Activated naive CD4-positive, alpha-beta T cell treated with anti-CD3 and anti-CD28 coated beads, Interleukin-2, amount 50 U/mL, for 16 hours (primary cell): Measurements from ENCODE around the gene GTF3C5.
"Not testable (repeated sequence)": the region's sequence is repeated elsewhere in the genome, so short reads cannot be mapped to it uniquely, and the experiment has no call there.

ENCODE experiments used
- DNase-seq: peaks from one replicate; pipeline ENCODE4 v3.0.0-alpha.2; 2020

Gene GTF3C5, protein sequence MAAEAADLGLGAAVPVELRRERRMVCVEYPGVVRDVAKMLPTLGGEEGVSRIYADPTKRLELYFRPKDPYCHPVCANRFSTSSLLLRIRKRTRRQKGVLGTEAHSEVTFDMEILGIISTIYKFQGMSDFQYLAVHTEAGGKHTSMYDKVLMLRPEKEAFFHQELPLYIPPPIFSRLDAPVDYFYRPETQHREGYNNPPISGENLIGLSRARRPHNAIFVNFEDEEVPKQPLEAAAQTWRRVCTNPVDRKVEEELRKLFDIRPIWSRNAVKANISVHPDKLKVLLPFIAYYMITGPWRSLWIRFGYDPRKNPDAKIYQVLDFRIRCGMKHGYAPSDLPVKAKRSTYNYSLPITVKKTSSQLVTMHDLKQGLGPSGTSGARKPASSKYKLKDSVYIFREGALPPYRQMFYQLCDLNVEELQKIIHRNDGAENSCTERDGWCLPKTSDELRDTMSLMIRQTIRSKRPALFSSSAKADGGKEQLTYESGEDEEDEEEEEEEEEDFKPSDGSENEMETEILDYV

GRCh38 chr9:133030317-133031129 lies at the start of gene GTF3C5:
Gene GTF3C5, plus strand, starts transcription at chr9:133030997. Its CDS starts 15 bp downstream, at chr9:133031012.
- DNase-seq, result peak; percentile 92

- DNase-seq, result no peak
These were observed 48.3 kb upstream of the GTF3C5 start for GRCh38 chr9:132982458-132982857.

DNA sequence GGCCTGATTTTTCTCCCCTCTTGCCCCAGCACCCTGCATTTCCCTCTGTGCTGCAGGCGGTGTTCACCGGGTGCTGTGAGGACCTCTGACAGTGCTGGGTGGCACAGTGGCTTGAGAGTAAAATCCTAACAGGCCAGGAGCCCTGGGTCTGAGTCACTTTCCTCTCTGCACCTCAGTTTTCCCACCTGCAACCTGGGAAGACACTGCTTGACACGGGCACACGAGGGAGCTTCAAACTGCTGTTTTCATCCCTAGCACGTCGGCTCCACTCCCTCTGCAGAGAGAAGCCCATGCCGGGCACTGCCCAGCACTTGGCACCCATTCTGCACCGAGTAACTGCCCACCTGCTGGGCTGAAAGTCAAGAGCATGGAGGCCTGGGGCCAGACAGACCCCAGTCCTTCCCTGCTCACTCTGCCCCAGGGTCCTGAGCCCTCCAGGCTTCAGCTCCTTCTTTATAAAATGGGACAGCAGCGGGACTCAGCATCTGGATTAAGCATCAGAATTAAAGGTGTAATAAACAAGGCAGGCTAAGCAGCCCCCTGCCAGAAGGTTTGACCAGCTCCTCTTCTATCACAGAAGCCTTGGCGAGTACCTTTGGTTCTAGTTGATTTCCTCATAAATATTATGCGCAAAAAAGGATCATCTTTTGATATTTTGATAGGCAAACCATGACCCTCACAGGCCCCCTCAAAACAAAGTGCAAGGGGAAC lies 47.2 kb upstream of the GTF3C5 start:
- DNase-seq, result no peak

DNA sequence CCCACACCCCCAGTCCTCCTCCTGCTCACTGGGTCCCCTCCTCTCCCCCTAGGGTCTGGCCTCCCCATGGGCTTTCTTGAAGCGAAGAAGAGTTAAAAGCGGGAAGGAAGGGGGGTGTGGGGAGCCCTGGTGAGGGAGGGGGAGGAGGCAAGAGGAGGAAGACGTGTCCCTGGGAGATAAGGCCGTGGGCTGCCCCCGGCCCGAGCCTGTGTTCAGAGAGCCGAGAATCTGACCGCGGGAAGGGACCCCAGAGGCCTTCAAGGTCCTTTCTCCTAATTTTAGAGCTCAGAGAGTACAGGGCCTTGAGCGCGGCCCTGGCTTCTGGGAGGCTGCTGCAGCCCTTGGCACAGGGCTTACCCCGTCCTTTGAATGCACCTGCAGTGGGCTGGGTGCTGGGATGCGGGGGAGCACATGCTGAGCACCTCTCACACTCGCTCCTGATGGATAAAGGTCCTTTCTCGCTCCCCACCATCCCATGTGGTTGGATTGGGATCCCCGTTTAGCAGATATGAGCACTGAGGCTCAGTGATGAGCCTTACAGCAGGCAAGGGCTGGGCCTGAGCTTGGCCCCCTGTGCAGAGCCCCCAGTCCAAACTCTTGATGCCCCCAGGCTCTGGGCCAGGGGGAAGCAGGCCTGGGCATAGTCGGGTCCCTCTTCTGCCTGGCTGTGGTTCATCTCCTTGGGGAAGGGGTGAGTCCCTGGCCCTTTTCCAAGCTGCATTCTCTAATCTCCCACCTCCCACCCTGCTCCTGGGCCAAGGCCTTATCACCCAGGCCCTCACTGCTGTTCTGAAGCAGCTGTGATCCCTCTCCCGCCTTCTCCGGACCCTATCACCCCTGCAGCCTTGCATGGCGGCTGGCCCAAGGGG lies 46.4 kb upstream of the GTF3C5 start:
- no peak for DNase-seq

GRCh38 chr9:132985071-132985350 lies 45.8 kb upstream of the GTF3C5 start:
- DNase-seq, result no peak

GRCh38 chr9:132985489-132985888 lies 45.3 kb upstream of the GTF3C5 start:
- DNase-seq, result no peak

DNA sequence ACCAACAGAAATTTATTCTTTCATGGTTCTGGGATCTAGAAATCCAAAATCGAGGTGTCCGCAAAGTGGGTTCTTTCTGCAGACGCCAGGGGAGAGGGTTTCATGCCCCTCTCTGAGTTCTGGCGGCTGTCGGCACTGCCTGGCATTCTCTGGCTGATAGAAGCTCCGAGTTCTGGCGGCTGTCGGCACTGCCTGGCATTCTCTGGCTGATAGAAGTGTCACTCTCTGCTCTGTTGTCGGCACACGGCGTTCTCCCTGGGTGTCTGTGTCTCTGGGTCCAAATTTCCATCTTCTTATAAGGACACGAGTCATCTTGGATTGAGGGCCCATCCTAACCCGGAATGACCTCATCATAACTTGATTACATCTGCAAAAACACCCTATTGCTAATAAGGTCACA lies 44.7 kb upstream of the GTF3C5 start:
- no peak for DNase-seq

GRCh38 chr9:132986640-132987620 lies 43.9 kb upstream of the GTF3C5 start:
- no peak for DNase-seq

DNA sequence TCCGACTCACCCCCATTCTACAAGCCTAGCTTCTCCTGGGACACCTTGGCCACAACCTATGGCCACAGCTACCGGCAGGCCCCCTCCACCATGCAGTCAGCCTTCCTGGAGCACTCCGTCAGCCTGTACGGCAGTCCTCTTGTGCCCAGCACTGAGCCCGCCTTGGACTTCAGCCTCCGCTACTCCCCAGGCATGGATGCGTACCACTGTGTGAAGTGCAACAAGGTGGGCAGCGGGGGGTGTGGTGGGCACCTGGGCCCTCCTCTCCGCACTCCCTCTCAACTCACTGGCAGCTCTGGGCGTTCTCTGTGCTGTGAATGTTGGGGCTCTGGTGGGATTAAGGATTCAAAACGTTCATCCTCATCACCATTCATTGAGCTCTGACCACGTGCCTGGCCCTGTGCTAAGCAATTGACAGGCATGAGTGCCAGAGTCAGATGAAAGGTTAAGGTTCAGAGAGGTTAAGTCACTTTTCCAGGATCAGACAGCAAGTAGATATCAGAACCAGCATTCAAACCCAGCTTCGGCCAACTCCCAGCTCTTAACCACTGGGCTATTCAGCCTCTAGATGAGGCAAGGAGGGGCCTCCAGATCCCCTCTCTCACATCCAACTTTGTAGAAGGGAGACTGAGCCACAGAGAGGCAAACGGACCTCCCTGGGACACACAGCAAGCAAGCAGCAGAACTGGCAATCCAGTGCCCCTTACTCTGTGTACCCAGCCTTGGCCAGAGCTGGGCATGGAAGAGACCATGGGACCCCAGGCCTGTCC lies 42.4 kb upstream of the GTF3C5 start:
- no peak for DNase-seq

DNA sequence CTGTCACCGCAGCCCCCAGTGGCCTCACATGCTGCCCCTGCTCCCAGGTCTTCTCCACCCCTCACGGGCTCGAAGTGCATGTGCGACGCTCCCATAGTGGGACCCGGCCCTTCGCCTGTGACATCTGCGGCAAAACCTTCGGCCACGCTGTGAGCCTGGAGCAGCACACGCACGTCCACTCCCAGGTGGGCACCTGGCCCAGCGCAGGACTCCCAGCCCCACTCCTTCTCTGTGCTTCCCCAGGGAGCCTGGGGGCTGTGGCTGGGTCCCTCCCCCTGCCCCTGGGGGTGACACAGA lies 41.8 kb upstream of the GTF3C5 start:
- no peak for DNase-seq

GRCh38 chr9:132989414-132989996 lies 41.3 kb upstream of the GTF3C5 start:
- no peak for DNase-seq

- not testable (repeated sequence) for DNase-seq
These were observed 40.7 kb upstream of the GTF3C5 start for GRCh38 chr9:132989998-132990557.

DNA sequence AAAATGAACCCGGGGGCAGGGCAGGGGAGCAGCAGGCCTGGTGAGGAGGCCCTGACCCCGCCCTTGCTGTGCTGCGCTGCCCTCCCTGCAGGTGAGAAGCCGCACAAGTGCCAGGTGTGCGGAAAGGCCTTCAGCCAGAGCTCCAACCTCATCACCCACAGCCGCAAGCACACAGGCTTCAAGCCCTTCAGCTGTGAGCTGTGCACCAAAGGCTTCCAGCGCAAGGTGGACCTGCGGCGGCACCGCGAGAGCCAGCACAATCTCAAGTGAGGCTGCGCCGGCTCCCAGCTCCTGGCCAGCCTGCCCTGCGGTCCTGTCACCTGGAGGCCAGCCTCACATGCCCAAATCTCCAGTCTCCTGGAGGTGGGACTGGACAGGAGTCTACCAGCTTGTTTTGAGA lies 40.0 kb upstream of the GTF3C5 start:
- no peak for DNase-seq

DNA sequence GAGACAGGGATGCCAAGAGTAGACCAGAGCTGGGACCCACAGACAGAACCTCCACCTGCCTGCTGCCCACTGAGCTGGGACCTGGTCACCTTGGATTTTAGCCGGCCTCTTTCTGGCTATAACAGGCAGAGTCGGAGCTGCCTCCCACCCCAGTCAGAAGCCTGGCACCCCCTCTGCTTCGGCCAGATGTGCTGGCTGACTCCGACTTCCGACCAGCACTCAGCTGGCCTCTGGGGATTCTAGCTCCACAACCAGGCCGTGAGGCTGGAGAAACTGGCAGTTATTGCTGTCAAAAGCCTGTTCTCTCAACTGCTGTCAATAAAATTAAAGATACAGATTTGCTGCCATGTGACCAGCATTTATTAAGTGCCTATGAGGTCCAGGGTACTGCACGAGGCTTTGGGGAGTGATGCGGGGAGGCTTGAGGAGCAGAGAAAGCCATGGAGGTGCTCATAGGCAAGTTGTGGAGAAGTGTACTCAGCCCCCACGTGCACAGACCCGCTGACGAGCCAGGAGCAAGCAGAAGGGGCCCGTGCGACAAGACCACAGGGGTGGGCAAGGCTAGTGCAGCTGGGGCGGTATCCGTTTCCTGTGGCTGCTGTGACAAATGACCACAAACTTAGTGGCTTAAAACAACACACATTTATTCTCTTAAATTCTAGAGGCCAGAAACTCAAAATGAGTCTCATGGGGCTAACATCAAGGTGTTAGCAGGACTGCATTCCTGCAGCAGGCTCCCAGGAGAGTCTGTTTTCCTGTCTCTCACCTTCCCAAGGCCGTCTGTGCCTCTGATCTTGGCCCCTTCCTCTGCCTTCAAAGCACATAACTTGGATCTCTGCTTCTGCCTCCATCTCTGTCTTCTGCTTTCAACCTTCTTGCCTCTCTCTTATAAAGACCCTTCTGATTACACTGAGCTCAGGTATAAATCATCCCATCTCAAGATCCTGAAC lies 39.2 kb upstream of the GTF3C5 start:
- no peak for DNase-seq

DNA sequence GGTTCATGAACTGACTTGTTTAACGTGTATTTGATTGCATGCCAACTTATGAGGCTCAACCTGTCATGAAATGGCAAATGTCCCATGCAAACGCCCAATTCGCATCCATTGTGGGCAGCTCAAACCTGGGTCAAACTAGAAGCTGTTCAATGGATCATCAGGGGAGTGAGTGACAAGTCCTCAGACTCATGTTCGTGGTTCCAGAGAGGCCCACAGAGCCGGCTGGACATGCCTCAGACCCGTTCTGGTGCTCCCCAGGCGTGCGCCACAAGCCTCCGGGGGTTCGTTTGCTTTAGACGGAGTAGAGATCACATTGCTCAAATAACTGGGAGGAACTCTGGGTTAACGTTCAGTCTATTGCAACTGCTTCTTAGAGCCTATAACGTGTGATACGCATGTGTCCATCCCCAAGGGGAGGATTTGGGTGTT lies 37.3 kb upstream of the GTF3C5 start:
- no peak for DNase-seq

- no peak for DNase-seq
These were observed 36.2 kb upstream of the GTF3C5 start for GRCh38 chr9:132994410-132995120.

- no peak for DNase-seq
These were observed 35.7 kb upstream of the GTF3C5 start for GRCh38 chr9:132995121-132995420.

DNA sequence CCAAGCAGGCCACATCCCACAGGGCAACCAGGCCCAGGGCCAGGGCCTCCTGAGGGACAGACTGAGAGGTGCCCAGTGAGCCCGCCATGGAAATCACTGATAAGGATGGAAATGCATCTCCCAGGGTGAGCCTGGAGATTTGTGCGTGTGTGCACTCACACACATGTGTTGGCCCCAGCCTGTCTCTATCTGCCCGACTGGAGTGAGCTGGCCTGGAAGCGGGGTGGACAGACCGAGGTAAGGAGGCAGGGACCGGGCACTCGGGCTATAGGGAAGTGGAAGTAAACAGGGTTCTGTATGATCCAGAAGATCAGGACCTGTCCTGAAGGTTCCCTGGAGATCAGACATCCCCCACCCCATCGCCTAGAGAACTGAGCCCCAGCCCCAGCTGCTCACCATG lies 34.9 kb upstream of the GTF3C5 start:
- no peak for DNase-seq
